MCF 10A (cell line): ENCODE measurements around the gene GRIK1. TPM values are rescaled to one million over a fixed set of nuclear protein-coding genes. Genes with fewer than 3 reads are reported as not detected.

ENCODE experiments used
- BruUV-seq: library from RNA; stranded (reverse); fragments of 400-500 nt; replicated peaks from 2 replicates; lab custom pipeline; 2021; lab: Mats Ljungman, UMichigan
- CTCF ChIA-PET: fragments of 300-600 bp; sonication (Branson Sonifier 250); formaldehyde crosslinking; extraction: SDS; loops from one replicate; lab custom pipeline; 2021; ENCODE audit warnings: antibody characterized with exemption, inconsistent platforms; lab: Yijun Ruan, JAX
- POLR2A ChIA-PET: fragments of 300-600, 350-650 bp; sonication (Branson Sonifier 250); formaldehyde crosslinking; extraction: SDS; loops from one replicate; lab custom pipeline; 2020; ENCODE audit warnings: antibody characterized with exemption, inconsistent platforms; lab: Yijun Ruan, JAX
- DNase-seq: peaks from one replicate; pipeline ENCODE4 v3.0.0-alpha.2; 2018; ENCODE audit not compliant: unreplicated experiment
- H3K27ac Mint-ChIP-seq: one replicate; pipeline ENCODE4 v1.8.0; 2022; ENCODE audit warnings: mild to moderate bottlenecking, low read depth, mixed read lengths; ENCODE audit not compliant: unreplicated experiment
- H3K27me3 Mint-ChIP-seq: one replicate; pipeline ENCODE4 v1.8.0; 2022; ENCODE audit warnings: mixed read lengths; ENCODE audit not compliant: insufficient read depth, unreplicated experiment
- H3K36me3 Mint-ChIP-seq: one replicate; pipeline ENCODE4 v1.8.0; 2022; ENCODE audit warnings: mild to moderate bottlenecking, moderate library complexity, mixed read lengths; ENCODE audit not compliant: insufficient read depth, unreplicated experiment
- H3K4me1 Mint-ChIP-seq: one replicate; pipeline ENCODE4 v1.8.0; 2022; ENCODE audit warnings: mixed read lengths; ENCODE audit not compliant: insufficient read depth, unreplicated experiment
- H3K4me3 Mint-ChIP-seq: one replicate; pipeline ENCODE4 v1.8.0; 2022; ENCODE audit warnings: mild to moderate bottlenecking, moderate library complexity, mixed read lengths; ENCODE audit not compliant: unreplicated experiment
- H3K9me3 Mint-ChIP-seq: one replicate; pipeline ENCODE4 v1.8.0; 2022; ENCODE audit warnings: mixed read lengths; ENCODE audit not compliant: unreplicated experiment
- intact Hi-C: fragments of 100-400 bp; cut with micrococcal nuclease; formaldehyde crosslinking; loops from 2 replicates; pipeline ENCODE4 v1.14.1; 2022
- total RNA-seq: library from RNA; stranded (reverse); gene quantifications from 2 replicates; pipeline ENCODE4 v1.2.3, GENCODE V29; 2022
- TF ChIP-seq, protein P1 (sequence below): fragments of 200-600 bp; IDR thresholded peaks from one replicate; pipeline ENCODE4 v1.8.0; 2022; ENCODE audit warnings: antibody characterized with exemption, mild to moderate bottlenecking; ENCODE audit not compliant: unreplicated experiment

GRIK1 gene
- total RNA-seq, 1 experiment from 2014 or later: not detected

DNA sequence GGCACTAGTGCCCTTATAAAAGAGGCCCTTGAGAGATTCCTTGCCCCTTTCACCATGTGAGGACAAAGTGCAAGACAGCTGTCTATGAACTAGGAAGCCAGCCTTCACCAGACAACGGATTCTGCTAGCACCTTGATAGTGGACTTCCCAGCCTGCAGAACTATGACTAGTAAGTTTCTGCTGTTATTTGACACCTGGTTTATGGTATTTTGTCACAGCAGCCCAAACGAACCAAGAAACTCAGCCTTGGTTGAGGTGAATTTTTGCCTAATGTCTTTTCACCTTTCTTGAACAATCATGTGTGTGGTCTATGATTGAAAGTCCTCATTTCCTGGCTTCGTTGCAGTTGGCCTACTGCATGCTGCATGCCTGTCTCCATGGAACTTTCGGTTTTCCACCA is 302.2 kb downstream of the GRIK1 start:
- no peak overlapping the region for H3K27ac Mint-ChIP-seq

GRCh38 chr21:29637134-29637533 is 302.7 kb downstream of the GRIK1 start:
- H3K27ac Mint-ChIP-seq: no peak overlapping the region
- intact Hi-C loops: no loop called here

More for the DNA sequence above, 302.2 kb downstream of the GRIK1 start:
- Mint-ChIP-seq H3K27me3 (no peaks in the 10 kb centered on the region), H3K9me3 (no peaks in the 10 kb centered on the region), H3K36me3 (no peaks in the 10 kb centered on the region), H3K4me1 (no peaks in the 10 kb centered on the region), H3K4me3 (no peak overlapping the region)
- no peak for DNase-seq
- no TSS peak for BruUV-seq
- intact Hi-C loops: no loop called here
- ChIA-PET POLR2A (no interaction called here), CTCF (no interaction called here)
- TF ChIP-seq, protein P1, sequence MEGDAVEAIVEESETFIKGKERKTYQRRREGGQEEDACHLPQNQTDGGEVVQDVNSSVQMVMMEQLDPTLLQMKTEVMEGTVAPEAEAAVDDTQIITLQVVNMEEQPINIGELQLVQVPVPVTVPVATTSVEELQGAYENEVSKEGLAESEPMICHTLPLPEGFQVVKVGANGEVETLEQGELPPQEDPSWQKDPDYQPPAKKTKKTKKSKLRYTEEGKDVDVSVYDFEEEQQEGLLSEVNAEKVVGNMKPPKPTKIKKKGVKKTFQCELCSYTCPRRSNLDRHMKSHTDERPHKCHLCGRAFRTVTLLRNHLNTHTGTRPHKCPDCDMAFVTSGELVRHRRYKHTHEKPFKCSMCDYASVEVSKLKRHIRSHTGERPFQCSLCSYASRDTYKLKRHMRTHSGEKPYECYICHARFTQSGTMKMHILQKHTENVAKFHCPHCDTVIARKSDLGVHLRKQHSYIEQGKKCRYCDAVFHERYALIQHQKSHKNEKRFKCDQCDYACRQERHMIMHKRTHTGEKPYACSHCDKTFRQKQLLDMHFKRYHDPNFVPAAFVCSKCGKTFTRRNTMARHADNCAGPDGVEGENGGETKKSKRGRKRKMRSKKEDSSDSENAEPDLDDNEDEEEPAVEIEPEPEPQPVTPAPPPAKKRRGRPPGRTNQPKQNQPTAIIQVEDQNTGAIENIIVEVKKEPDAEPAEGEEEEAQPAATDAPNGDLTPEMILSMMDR: no peak

DNA sequence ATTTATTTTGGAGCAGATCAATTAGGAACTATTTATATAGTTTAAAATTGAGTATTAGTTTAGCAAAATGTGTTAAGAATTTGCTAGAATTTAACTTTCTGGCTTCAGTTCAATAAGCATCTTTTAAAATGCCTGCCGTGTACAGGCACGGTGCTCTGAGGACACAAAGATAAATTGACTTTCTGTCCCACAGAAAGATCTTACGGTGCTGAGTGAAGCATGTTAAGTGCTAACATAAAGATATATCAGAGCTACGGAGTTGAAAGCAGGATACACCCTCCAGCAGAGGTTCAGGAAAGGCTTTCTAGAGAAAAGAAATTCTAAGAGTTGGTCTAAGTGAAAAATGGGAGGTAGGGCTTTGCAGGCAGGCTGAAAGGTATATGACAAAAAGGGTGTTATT is 305.4 kb downstream of the GRIK1 start:
- Mint-ChIP-seq H3K36me3 (no peaks in the 10 kb centered on the region), H3K27ac (no peak overlapping the region), H3K9me3 (no peaks in the 10 kb centered on the region), H3K4me3 (no peak overlapping the region), H3K27me3 (no peaks in the 10 kb centered on the region), H3K4me1 (no peaks in the 10 kb centered on the region)
- no TSS peak for BruUV-seq
- intact Hi-C loops: no loop called here
- DNase-seq: no peak
- ChIA-PET POLR2A (no interaction called here), CTCF (no interaction called here)
- TF ChIP-seq, protein P1: no peak

More at GRCh38 chr21:29637134-29637533, 302.7 kb downstream of the GRIK1 start:
- no peak for DNase-seq
- BruUV-seq: no TSS peak
- ChIA-PET POLR2A (no interaction called here), CTCF (no interaction called here)
- H3K4me1 Mint-ChIP-seq: no peaks in the 10 kb centered on the region
- no peaks in the 10 kb centered on the region for H3K27me3 Mint-ChIP-seq
- H3K9me3 Mint-ChIP-seq: no peaks in the 10 kb centered on the region
- no peaks in the 10 kb centered on the region for H3K36me3 Mint-ChIP-seq
- TF ChIP-seq, protein P1: no peak
- no peak overlapping the region for H3K4me3 Mint-ChIP-seq

DNA sequence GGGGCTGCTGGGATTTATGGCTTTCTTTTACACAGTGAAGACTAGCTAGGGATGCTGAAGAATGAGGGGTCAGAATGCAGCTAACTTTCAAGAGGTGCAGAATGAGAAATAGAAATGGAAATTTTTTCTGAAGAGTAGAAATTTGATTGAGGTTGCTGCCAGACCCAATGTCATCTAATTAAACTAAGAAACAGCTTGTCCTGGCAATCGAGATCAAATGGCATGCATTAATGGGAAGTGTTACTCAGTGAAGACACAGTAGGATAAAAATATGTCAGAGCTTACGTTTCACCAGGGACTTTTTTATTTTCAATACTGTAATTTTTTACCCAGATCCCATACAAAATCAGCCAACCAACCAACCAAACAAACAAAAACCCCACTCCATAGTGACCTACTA is 306.0 kb downstream of the GRIK1 start:
- Mint-ChIP-seq H3K4me3 (no peak overlapping the region), H3K27ac (no peak overlapping the region), H3K36me3 (no peaks in the 10 kb centered on the region), H3K4me1 (no peaks in the 10 kb centered on the region), H3K27me3 (no peaks in the 10 kb centered on the region), H3K9me3 (no peaks in the 10 kb centered on the region)
- ChIA-PET POLR2A (no interaction called here), CTCF (no interaction called here)
- BruUV-seq: no TSS peak
- intact Hi-C loops: no loop called here
- TF ChIP-seq, protein P1: no peak
- DNase-seq: no peak
